GM11168 (cell line): ENCODE results near the gene GARIN3.
"Not testable (repeated sequence)": the region's sequence is repeated elsewhere in the genome, so short reads cannot be mapped to it uniquely, and the experiment has no call there.

Experiments used
- in situ Hi-C: fragments of 300-500 bp; cut with MboI; formaldehyde crosslinking; loops from one replicate; pipeline ENCODE4 v1.12.0; 2022; ENCODE audit warnings: low sequenced_read_pairs; ENCODE audit not compliant: unreplicated experiment

The GARIN3 gene

GRCh38 chr5:157166214-157167213, at the start of gene GARIN3:
Gene GARIN3 (minus strand): TSS chr5:157166264. CDS start chr5:157166168, 96 bp downstream.
- in situ Hi-C loops: no loop called here

- in situ Hi-C loops: no loop called here
These were observed 49.6 kb upstream of the GARIN3 start for GRCh38 chr5:157215514-157216167.

DNA sequence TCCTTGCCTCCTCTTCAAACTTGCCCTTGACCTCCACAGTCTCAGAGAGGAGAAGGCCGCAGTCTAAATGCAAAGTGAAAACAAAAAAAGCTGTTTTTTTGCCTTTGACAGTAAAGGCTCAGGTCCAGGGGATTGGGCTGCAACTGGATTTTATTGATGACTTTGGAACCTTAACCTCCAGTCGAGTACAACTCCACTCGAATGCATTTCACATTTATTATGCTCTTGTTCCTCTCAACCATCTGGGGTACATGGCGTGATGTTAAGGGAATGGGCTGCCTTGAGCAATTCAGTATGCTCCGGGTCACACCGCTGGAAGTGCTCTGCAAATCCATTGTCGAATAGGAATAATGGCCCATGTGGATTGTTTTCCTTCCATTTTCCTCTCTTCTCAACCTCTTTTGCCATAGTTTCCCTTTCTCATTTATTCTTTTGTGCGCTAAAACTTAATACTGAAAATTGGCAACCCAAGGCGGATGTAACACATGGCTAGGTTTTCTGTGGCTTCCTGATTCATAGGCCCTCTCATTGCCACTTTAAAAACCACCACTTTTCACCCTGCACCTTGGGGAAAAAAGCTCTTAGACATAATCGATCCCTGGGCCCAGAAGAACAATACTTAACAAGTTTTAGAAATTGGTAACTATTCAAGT, 48.9 kb upstream of the GARIN3 start:
- in situ Hi-C loops: no loop called here

GRCh38 chr5:157214415-157214814, 48.4 kb upstream of the GARIN3 start:
- in situ Hi-C loops: no loop called here

DNA sequence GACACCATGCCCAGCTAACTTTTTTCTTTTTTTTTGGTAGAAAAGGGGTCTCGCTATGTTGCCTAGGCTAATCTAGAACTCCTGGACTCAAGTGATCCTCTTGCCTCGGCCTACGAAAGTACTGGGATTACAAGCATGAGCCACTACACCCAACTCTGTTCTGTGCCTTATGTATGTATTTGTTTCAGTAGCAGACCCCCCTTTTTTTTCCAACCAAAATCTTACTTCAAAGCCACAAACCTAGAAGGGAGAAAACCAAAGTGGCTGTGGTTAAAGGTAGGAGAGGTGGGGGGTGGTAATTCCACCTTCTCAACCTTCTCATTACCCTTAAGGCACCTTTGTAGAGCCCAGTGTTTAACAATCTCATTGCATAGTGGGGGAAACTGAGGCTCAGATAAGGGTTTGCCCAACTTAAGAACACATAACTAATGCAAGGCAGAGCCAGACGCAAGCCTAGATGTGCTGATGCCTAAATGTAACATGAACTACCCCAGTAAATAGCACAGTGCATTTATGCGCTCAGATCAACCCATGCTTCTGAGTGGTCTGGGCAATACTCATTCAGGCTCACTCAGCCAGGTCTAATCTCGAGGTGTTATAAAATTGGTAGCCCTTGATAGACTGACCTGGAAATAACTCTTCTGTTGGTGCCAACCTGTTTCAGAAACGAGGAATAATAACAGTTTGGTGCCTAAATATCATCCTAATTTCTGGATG, 47.6 kb upstream of the GARIN3 start:
- in situ Hi-C loops: no loop called here

GRCh38 chr5:157212307-157212706, 46.2 kb upstream of the GARIN3 start:
- in situ Hi-C loops: no loop called here

DNA sequence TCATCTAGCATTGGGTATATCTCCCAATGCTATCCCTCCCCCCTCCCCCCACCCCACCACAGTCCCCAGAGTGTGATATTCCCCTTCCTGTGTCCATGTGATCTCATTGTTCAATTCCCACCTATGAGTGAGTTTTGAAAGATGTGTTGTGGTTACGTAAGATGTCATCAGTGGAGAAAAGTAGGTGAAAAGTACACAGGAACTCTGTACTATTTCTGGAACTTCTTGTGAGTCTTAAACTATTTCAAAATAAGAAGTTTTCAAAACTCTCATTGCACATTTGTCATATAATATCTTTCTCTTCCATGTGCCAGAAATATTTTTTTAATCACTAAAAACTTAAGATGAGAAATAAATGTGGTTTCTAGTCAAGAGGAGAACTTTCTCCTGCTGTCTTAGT, 44.6 kb upstream of the GARIN3 start:
- in situ Hi-C loops: not testable (repeated sequence)

- in situ Hi-C loops: no loop called here
These were observed 39.6 kb upstream of the GARIN3 start for GRCh38 chr5:157205708-157206107.

GRCh38 chr5:157204765-157205164, 38.7 kb upstream of the GARIN3 start:
- in situ Hi-C loops: no loop called here

- in situ Hi-C loops: no loop called here
These were observed 37.4 kb upstream of the GARIN3 start for GRCh38 chr5:157203417-157203816.

DNA sequence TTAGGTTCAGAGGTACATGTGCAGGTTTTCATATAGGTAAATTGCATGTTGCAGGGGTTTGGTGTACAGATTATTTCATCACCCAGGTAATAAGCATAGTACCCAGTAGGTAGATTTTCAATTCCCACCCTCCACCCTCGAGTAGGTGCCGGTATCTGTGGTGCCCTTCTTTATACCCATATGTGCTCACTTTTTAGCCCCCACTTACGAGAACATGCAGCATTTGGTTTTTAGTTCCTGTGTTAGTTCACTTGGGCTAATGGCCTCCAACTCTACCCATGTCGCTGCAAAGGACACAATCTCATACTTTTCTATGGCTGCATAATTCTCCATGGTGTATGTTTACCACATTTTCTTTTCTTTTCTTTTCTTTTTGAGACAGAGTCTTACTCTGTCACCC, 35.8 kb upstream of the GARIN3 start:
- in situ Hi-C loops: no loop called here

- in situ Hi-C loops: no loop called here
These were observed 32.4 kb upstream of the GARIN3 start for GRCh38 chr5:157198277-157198986.

- in situ Hi-C loops: no loop called here
These were observed 31.0 kb upstream of the GARIN3 start for GRCh38 chr5:157197086-157197485.

DNA sequence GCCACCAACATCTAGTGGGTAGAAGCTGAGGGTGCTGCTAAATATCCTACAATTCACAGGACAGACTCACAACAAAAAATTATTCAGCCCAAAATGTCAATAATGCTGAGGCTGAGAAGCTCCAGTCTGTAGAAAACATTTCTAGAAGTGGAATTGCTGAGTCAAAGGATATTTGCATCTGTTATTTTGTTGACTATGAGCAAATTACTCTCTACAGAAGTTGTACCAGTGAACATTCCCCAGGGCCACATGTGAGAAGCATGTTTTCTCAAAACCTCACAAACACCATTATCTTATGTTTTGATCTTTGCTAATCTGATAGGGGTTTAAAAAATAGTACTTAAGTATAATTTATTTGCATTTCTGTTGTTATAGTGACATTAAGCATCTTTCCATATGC, 30.0 kb upstream of the GARIN3 start:
- in situ Hi-C loops: no loop called here

- in situ Hi-C loops: no loop called here
These were observed 27.8 kb upstream of the GARIN3 start for GRCh38 chr5:157193699-157194424.

GRCh38 chr5:157189223-157189622, 23.2 kb upstream of the GARIN3 start:
- in situ Hi-C loops: no loop called here

DNA sequence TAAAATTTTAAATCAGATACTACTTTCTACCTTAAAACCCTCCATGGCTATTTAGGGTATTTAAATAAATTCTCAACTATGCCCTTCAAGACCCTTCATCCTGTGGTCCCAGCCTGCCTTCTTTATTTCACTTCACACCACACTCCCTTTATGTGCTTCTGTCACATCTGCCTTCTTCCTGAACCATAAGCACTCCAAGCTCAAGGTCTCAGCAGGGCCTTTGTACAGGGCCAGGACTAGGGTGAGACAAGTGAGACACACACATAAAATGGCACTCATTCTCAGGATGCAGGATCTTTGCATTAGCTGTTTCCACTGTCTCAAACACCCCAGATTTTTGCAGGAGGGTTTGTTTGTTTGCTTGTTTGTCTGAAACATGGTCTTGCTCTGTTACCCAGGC, 22.2 kb upstream of the GARIN3 start:
- in situ Hi-C loops: no loop called here

GRCh38 chr5:157187046-157187754, 21.1 kb upstream of the GARIN3 start:
- in situ Hi-C loops: no loop called here
